GM19324 (cell line): ENCODE results near the gene ZNF394.
A peak's percentile ranks its signal among the peaks of the same experiment; 100 is the strongest.

Source experiments
- ATAC-seq: cut with Tn5 transposase; IDR thresholded peaks from one replicate; pipeline ENCODE4 v1.9.1; 2021; ENCODE audit warnings: mild to moderate bottlenecking, moderate library complexity; ENCODE audit not compliant: unreplicated experiment, low FRiP score

ZNF394 gene

DNA sequence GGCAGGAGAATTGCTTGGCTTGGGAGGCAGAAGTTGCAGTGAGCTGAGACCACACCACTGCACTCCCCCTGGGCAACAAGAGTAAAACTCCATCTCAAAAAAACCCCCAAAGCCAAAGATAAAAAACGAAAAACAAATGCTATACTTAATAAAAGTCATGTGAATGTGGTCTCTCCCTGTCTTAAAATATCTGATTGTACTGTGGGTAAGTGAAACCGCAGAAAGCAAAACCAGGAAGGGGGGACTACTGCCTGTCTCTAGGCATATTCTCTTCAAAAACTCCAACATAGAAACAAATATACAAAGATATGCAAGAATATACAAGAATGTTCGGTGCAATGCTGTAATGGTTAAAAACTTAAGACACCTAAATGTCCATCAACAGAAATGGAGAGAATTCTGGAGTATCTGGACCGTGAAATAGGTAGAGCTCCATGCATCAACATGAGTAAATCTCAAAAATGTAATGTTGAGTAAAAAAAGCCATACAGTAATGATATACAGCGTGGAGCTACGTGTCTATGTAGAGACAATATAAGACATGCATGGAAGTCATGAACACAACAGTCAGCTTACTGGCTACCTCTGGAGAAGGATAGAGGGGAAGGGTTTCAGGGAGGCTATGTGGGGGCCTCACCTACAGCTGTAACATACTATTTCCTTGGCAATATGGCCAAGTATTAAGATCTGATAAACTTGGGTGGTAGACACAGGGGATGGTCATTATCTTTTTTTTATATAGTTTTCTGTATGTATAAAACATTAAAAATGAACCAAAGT, 2.1 kb downstream of the ZNF394 start:
- ATAC-seq = no peak

DNA sequence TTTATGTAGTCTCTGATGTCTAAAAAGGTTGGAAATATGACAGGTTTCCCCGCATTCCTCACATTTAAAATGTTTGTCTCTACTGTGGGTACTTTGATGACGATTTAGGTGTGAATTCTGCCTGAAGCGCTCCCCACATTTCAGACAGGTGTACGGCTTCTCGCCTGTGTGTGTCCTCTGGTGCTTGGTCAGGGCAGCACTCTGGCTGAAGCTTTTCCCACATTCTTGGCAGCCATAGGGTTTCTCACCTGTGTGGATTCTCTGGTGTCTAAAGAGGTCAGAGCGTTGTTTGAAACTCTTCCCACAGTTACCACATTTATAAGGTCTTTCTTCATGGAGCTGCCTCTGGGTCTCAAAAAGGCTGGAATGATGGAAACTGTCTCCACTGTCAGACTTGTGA, 6.3 kb downstream of the ZNF394 start:
- ATAC-seq = no peak

DNA sequence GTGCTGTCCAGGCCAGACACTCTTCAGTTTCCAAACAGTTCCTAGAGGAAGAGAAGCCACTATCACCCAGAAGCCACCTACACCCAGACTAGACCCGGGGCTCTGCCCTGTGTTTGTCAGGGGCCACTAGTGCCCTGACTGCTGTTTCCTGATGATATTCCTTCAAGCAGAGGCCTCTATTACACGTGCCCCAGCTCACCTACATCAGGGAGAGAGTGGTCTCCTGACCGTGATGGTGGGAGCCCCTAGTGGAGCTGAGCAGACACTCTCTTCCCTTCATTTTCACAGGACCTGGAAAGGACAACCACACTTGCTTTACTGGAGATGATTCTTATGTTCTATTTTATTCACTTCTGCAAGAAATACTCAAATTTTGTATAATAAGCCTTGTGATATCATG, 9.2 kb downstream of the ZNF394 start:
- ATAC-seq = no peak

DNA sequence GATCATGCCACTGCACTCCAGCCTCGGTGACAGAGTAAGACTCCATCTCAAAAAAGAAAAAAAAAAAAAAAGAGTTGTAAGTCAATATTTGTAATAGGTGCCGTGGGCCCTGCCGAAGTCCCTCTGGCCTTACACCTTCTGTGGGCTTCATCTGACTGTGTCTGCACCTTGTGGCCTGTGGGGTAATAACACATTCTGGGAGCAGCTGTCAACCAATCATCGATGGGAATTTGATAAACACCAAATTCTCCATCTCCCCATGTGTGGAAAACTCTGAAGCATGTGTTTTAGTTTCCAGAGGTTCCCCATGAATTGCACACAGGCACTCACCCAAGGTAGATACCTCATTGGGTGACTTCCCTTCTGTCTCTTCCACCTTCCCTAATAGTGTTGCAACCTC, 10.8 kb downstream of the ZNF394 start:
- ATAC-seq = no peak

DNA sequence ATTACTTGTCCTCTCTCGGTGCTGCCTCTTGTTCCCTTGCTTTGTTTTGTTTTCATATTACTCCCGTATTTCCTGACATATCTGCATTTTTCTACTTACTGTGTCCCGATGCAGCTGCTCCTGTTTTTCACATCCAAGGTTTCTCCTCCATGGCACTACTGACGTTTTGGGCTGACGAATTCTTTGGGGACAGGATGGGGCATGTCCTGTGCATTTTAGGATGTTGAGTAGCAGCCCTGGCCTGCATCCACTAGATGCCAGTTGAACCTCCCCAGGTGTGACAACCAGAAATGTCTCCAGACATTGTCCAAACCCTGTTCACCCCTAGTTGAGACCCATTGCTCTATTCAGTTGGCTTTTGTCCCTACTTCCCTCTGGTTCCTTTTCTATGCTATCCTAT, 15.0 kb downstream of the ZNF394 start:
- no peak for ATAC-seq

DNA sequence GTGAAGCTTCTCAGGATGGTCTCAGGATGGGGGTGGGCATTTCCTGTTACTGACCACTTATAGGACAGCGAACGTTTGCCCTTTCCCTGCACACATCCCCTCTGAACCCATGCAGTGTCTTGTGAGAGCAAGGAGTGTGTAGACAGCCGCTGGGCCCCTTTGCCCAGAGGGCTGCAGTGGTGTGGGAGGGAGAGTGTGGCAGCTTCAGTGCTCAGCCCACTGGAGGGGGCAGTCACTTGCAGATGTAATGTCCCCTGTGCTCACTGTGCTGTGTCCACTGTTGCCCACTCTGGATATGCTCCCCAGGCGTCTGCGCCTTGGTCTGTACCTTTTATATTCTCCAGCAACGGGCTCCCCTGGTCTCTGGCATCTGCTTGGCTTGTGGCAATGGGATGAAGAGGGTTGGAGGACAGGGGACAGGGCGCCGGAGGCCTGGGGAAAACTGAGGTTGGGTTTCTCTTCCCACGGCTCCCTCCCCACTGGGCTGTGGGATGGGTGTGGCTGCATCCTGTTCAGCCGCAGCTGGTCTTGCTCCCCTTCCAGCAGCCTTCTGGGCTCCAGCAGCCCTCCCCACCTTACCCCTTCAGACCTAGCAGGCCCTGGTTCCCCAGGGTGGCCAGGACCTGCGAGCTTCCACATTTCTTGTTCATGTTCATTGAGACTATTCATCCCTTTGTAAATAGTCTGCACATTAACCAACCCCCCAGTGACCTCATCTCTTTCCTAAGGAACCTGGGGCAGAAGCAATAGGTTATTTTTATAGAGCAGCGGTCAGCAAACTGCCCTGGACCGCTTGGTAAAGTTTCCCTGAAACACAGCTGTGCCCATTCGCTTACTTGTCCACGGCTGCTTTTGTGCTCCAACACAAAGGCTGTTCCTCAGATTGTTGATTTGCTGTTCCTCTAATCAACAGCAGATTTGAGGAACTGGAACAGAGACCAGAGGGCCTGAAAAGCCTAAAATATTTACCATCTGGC, 21.3 kb downstream of the ZNF394 start:
- no peak for ATAC-seq

DNA sequence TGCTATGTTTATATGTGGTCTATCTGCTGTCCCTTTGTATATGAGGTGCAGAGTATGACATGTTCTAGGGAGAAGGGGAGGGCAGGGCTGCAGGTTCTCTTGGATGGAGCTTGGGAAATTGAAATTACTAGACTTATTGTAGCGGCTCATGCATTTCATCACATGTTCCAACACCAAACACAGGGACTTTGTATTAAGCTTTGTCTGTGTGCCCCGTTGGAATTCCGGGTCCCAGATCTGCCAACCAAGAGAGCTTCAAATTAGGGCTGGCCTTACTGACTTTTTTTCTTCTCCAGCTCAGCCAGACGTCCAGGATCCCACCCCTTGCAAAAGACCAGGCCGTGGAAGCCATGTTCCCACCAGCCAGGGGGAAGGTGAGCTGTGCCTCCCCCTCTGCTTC, 24.0 kb downstream of the ZNF394 start:
- no peak for ATAC-seq

DNA sequence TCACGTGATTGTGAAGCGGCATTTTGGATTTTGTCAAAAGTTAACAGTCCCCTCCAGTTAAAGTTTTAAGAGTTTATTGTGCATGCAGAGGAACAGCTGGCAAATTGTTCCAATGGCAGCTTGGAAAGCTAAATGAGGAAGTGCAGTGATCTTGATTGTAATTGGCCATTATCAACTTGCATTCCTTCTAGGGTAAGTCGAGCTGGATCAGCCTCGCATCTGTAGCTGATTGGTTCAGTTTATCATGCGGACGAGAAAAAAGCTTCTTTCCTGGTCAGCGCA, 26.8 kb downstream of the ZNF394 start:
- ATAC-seq = no peak

DNA sequence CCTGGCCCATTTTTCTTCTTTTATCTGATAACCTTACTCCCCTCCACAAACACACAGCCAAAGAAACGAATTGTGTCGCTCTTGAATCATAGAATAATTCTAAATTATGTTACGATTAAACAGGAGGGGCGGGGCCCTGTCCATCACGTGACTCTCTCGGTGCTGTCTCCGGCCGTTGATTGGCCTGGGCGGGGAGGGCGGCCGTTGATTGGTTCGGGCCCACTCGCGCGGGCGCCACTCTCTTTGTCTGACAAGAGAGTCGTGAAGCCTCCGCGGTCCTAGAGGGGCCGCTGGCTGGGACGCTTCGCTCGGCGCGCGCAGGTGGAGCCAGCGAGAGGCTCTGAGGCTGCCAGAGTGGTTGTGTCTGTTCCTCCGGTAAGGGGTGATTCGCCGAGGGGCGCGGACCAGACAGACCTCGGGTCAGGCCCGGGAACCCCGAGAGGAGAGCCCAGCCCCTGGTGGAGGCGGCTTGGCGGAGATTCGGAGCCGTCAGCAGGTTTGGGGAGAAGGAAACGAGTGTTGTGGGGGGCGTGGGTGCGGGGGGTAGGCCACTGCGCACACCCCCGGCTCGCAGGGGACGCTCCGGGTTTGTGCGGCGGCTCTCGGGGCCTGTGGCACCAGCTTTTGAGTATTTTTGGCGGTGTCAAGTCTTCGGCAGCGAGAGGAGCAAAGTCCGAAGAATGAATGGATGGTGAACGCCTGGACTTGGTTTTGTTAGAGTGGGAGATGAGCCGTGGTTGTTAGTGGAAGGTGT, 27.3 kb downstream of the ZNF394 start, which contains the start of gene ZNF789:
Gene ZNF789 (plus strand): TSS at position 330 of the 754 bp plus-strand sequence. CDS start 3,567 bp downstream, outside the sequence.
- ATAC-seq = peak; percentile 97

DNA sequence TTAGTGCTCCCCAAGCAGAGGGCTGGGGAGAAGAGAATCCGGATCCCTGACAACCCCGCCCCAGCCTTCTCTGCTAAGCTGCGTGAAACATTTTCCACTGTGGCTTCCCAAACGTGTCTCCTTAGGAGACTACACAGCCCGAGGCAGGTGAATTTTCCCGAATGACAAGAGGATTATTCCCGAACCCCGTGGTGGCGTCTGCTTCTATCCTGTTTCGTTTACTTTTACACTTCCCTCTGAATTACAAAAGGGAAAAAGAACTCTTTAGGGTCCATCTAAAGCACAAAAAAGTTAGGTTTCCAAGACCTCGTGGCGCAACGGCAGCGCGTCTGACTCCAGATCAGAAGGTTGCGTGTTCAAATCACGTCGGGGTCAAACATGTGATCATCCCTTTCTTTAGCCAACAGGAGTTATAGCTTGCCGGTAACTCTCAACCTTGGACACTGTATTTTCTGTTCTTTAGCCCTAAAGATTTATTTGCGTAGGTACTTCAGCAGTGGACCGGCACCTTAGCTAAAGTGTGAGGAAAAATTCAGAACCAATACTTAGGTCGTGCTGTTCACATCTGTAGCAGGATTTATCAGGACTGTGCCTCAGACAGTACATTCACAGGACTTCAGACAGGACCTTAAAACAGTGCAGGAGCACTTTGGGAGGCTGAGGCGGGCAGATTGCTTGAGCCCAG, 30.6 kb downstream of the ZNF394 start:
- ATAC-seq = no peak

DNA sequence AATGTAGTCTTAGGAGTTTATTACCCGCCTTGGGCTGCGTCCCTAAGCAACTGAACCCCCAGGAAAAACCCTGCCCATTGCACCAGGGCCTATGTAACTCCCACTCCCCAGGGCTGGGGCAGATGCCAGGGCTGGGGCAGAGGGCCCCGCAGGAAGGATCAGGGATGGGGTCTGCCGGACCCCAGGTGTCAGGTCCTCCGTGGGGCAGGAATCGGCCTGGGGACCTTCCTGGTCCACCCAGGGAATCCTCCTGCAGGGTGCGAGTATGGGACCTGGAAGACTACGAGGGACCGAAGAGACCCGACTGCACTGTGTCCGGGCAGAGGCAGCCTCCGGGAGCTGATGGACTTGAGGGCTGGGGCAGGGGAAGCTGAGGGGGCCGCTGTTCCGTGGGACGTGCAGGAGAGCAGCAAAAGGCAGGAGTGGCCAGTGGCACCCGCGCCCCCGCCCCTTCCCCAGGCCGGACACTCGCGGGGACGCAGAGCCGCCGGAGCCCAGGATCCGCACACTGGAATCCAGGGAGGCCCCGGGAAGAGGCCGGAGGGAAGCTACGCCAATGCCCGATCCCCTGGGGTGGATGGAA, 31.7 kb downstream of the ZNF394 start:
- no peak for ATAC-seq

DNA sequence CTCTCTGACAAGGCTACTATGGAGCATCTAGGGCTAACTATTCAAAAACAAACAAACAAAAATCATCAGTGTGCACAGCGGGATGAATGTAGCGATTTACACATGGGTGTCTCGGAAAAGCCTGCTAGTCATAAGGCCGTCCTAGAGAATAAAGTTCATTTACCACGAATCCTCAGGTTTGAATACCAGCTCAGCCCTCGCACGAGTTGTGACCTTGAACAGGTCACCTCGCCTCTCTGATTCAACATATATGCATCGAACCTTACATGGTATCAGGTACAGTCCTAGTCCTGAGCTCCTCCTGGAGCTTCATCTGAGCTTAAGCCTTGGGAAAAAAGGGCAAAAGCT, 34.7 kb downstream of the ZNF394 start:
- ATAC-seq = no peak

DNA sequence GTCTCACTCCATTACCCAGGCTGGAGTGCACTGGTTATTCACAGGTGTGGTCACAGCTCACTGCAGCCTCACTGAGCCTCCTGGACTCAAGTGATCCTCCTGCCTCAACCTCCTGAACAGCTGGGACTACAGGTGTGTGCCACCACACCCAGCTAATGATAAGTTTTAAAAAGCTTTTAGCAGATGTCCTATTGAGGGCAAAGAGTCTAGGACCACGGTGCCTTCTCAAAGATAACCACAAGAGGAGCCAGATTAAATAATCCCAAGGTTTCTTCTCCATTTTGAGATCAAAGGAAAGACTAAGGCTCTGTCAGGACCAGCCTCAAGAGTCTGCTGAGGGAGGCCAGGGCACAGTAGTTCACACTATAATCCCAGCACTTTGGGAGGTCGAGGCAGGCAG, 38.9 kb downstream of the ZNF394 start:
- no peak for ATAC-seq

DNA sequence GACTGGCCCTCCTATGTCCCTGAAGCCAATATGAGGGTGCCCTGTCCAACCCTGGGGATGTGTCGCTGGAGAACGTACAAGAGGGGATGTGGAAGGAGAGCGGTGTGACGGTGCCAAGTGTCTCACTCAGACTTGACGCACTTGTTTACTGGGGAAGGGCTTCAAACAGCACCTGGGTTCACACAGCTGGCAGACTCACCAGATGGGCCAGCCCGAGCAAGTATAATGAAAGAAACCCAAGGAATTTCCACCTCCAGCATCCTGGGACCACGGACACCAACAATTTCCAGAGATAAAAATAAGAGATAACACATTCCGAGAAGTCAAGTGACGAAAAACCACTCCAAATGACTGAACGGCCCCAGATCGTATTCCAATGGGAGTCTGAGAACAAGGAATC, 39.4 kb downstream of the ZNF394 start:
- ATAC-seq = no peak

DNA sequence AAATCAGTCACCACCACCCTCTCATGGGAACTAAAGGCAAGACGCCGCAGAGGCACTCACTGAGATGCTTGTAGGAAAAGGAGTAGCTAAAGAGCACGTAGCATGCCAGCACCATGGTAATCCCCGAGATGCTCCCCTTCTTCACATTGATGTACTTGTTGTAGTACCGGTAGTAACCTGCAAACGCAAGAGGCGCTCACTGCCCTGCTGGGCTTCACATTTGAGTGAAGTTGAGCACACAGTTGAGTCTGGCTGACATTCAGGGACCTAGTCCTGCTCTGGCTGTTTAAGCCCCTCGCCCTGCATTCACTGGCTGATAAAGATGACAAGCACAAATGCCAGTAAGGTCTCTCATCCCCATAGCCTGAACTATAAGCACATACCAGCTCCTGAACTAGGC, 41.0 kb downstream of the ZNF394 start:
- ATAC-seq = no peak

DNA sequence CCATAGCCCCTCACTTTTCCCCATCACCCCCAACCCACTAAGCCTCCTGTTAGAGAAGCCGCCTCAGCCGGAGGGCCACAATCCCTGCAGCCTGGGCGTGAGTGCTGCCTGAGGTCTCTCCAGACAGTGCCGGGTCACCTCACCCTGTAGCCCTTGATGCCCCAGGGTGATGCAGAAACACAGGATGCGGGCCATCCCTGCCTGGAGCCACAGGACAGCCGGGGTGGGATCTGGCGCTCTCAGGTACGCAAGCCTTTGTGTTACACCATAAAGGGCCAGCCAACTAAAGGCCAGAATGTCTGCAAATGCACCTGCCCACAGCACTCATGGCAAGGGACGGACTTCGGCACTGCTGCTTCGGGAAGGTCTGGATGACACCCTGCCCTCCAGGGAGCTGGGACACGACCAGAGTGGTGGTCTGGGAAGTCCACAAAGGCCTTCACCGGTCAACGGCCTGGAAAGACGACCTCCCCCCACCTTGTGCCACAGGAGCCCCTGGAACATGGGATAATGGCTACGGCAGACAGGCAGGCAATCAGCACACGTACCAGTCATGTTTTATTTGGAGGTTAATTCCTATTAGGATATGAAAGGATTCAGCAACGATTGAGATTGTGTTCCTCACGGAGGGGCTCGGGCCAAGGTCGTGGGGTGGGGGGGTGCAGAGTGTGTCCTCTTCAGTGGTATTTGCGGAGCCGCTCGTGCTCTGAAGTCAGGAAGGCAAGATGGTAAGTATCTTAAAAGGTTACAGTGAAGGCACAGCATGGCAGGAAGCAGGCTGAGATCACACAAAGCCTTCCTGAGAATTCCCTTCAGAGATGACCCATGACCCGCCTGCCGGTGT, 42.2 kb downstream of the ZNF394 start:
- ATAC-seq = no peak

DNA sequence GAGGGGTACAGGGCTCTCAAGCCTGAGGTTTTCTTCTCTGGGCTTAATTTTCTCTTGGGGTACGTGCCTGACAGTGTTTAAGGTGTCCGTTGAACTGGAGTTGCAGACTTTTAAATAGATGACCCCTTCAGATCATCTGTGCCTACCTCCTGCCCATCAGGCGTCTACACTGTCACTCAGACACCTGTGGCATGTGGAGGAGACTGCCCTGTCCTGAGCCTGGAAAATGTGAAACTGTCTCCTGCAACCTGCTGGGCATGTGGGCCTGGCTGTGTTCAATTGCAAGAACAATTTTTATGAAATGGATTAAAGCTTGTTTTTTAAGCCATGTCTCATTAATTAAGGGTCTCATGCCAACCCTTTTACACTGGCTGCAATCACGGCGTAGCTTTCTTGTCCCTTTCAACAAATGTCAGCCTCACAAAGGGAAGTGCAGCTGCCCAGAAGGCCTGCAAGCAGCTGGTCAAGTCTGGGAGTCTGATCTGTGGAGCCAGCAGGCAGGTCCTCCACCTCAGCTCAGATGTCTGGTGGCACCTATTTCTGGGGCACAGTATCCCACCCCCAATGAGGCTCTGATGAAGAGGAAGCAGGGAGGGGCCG, 42.9 kb downstream of the ZNF394 start:
- ATAC-seq = no peak

DNA sequence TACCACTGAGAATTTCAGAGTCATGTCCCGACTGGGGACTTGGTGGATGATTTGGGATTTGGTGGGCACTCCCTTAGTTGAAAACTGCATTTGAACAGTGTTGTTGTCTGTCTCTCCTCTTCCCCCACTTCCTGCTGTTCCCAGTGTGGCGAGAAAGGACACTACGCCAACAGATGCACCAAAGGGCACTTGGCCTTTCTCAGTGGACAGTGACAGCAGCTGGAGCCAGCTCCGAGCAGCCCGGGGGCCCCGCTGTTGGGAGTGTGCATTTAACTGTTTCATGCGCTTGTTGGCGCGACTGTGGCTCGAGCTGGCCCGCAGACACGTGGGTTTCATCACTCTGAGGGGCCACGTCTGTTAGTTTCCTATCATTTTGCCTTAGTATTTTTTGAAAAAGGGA, 43.8 kb downstream of the ZNF394 start:
- no peak for ATAC-seq

DNA sequence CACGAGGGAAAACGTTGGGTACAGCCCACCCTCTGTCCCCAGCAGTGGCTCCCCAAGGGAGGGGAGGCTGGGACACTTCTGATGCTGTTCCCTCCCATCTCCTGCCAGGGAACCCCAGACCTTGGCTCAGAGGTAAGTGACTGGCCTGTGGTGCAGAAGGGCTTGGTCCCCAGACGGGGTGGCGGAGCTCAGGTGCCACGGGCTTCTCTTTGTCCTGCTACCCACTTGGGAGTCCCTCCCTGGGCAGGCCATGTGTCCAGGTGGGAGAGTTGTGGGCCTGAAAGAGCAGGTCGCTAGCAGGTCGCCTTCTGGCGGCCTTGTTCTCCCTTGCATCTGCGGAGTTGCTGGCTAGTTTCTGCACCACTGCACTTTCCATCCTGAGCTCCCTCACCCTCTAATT, 44.2 kb downstream of the ZNF394 start:
- ATAC-seq = no peak
